DLD1 (cell line): ENCODE data around the gene AGR3.
"Not testable (repeated sequence)": the region's sequence is repeated elsewhere in the genome, so short reads cannot be mapped to it uniquely, and the experiment has no call there.

ENCODE experiments used
- in situ Hi-C: cut with HindIII; loops from 2 replicates; pipeline ENCODE4 v1.10.0; 2017; ENCODE audit warnings: low sequenced_read_pairs

Gene AGR3

DNA sequence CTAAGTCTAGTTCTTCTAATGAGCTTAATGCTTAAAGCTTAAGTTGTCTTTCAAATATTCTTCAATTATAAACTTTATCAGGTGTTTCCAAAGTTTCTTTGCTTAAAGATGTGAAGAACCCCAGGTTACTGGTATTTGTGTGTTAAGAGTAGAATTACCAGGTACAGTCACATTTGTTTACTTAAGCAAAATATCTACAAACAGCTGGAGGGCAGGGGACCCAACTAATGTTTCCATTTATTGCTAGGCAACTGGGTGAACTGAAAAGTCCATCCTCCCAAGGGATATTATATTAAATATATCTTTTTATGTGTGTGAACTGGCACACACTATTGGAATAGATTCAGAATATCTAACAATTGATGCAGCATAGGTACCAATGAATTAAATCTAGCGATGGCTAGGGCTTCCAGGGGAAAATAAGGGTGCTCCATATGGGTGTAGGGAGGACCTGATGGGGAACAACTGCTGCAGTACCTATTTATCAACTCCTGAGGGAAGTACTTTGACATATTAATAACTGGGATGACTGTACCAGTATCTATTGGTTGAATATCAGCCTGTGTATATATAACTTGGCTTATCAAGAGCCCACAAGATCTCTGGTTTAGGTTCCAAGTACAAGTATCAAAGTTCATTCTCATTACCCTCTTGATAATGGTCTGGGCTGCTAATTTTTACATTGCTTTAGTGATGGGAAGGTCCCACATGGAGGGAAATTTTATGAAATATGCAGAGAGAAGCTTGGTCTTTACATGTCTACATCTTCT lies 10.3 kb upstream of the AGR3 start:
- in situ Hi-C loops, result no loop called here

DNA sequence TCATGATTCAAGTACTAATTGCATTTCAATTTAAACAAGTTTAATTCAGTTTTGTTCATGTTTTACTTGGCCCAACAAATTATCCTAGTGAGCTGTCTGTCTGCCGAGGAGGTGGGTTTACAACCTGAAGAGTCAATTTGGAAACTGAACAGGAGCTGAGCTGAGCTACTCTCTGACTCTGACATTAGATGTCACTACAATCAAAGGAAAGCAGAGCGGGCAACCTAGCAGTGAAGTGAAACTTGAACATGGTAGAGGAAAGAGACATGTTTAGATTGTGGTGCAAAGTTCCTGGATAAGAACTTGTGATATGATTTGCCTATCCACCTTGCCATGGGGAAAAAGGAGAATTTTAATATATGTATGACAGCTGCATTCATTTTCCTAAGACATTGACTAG lies 9.6 kb upstream of the AGR3 start:
- in situ Hi-C loops, result no loop called here

DNA sequence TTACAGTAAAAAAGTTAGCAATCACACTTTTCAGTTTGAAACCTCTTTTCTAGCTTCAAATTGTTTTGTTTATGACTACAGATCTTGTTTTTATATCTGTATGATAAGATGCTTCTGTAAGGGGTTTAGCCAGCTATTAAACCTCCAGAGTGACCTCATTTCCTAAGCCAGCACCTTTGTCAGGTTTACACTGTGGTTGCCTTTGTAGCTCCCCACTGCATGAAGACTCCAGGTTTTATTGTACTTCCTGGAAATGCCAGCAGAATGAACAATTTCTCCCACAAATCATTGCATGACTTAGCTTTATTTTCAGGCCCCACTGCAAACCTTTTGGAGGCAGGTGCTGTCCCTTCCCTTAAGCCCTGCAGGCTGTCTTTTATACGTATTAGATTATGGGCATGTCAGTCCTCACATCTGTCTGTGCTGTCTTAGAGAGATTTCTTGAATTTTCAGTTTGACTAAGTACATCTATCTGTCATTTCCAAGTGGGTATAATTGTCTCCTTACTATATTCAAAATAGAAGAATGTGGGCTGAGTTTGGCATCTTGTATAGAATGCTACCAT lies 8.2 kb upstream of the AGR3 start:
- in situ Hi-C loops, result no loop called here

DNA sequence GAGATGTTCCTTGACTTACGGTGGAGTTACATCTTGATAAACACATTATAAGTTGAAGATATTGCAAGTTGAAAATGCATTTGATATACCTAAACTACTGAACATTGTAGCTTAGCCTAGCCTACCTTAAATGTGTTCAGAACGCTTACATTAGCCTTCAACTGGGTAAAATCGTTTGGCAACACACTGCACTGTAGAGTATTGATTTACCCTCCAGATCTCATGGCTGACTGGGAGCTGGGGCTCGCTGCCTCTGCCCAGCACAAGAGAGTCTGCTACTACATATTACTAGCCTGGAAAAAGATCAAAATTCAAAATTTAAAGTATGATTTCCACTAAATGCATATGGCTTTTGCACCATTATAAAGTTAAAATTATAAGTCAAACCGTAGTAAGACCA lies 7.5 kb upstream of the AGR3 start:
- in situ Hi-C loops, result no loop called here

DNA sequence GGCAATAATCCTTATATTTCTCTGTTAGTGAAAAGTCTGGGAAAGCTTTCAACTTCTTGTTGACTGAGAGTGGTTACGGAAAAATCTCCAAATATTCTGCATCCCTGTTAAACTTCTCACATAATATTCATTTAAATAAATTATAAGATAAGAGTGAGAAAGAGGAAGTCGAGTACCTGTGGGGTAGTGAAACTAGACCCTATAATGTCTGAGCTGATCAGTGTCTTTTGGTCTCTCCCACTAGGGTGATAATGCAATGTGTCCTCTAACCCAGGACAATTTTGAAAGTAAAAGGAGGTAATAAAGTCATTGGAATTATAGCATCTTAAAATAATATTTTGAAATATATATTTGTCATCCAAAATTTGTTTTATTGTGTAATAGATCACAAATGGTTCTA lies 2.1 kb upstream of the AGR3 start:
- in situ Hi-C loops, result no loop called here

DNA sequence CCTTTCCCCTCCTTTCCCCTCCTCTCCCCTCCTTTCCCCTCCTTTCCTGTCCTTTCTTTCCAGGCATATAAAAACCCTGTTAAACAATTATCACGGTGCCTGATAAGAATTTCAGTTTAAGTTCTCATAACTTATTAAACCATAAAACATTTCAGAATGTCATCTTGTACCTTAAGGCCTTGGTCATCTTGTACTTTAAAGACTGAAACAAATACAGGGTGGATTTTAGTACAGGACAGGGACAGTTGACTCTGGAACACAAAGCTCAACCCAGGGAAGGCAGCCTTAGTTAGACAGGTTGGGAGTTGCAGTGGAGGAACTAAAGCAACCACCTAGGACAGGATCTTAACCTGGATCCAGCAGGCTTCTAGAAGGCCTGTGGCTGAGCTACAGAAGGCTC lies 1.2 kb downstream of the AGR3 start:
- in situ Hi-C loops, result no loop called here

DNA sequence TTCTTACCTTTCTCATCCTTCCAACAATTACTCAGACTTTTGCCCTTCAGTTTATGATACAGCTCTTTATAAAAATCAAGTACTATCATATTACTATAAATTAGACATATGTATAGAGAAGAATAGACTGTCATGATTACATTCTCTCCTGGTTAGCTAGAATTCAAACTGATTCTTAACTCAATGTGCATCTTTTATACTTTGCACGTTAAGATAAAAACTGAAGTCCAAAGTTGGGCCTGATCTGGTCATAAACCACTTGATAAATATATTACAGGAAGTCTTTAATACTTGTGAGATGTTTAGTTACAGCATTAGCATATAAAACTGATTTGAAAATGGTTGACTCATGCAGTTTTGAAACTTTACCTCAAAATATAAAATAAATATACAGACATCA lies 2.6 kb downstream of the AGR3 start:
- in situ Hi-C loops, result no loop called here

DNA sequence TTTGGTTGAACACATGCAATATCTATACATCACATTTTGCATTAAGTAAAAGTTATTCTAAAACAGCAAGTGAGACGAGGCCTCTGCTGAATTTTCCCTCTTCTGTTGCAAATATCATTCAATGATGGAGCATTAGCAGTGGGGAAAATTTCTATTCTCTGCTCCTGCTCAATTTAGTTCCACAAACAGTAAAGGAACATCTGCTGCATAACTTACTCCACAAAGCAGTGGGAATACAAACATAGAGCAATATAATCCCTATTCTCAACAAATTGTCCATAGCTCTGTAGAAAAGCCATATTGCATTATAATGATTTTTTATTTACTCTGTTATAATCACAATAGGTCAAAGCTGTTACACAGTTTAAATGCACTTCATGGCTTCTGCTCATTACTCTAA lies 5.9 kb downstream of the AGR3 start:
- in situ Hi-C loops, result no loop called here

DNA sequence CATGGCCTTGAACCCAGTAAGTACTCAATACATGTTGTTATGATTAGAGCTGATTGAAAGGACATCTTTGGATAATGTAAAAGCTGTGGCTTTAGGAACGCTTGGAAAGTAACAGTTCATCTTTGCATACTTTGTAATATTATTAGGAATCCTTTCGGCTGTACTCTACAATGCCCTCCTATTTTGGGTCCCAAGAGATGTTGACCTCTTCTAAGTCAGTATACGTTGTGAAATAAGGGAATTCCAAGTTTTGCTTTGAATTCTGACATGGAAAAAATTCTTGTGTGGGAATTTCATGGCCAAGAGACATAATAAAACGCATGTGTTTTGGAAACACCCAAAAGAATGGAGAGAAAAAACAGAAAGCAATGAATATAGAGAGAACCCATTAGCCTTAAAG lies 7.7 kb downstream of the AGR3 start:
- in situ Hi-C loops, result no loop called here

DNA sequence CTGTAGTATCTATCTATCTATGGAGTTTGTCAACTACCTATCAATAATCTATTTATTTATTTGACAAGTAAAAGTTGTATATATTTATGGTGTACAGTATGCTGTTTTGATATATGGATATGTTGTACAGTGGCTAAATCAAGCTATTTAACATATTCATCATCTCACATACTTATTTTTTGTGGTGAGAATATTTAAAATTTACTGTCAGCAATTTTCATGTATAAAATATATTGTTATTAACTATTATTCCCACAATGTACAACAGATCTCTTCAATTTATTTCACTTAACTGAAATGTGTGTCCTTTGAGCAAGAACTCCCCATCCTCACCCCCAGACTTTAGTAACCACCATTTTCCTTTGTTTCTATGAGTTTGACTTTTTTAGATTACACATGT lies 14.5 kb downstream of the AGR3 start:
- in situ Hi-C loops, result no loop called here

DNA sequence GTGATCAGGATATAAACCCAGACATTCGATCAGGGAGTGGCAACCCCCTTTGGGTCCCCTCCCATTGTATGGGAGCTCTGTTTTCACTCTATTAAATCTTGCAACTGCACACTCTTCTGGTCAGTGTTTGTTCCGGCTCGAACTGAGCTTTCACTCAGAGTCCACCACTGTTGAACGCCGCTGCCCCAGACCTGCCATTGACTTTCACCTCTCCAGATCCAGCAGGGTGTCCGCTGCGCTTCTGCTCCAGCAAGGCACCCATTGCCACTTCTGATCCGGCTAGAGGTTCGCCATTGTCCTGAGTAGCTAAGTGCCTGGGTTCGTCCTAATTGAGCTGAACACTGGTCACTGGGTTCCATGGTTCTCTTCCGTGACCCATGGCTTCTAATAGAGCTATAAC lies 28.6 kb downstream of the AGR3 start:
- in situ Hi-C loops, result not testable (repeated sequence)

DNA sequence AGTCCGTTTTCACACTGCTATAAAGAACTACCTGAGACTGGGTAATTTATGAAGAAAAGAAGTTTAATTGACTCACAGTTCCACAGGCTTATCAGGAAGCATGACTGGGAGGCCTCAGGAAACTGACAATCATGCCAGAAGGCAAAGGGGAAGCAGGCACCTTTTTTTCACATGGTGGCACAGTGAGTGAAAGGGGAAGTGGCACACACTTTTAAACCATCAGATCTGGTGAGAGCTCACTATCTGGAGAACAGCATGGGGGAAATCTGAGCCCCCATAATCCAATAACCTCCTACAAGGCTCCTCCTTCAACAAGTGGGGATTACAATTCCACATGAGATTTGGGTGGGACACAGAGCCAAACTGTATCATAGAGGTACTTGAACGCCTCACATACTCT lies 30.0 kb downstream of the AGR3 start:
- in situ Hi-C loops, result no loop called here

DNA sequence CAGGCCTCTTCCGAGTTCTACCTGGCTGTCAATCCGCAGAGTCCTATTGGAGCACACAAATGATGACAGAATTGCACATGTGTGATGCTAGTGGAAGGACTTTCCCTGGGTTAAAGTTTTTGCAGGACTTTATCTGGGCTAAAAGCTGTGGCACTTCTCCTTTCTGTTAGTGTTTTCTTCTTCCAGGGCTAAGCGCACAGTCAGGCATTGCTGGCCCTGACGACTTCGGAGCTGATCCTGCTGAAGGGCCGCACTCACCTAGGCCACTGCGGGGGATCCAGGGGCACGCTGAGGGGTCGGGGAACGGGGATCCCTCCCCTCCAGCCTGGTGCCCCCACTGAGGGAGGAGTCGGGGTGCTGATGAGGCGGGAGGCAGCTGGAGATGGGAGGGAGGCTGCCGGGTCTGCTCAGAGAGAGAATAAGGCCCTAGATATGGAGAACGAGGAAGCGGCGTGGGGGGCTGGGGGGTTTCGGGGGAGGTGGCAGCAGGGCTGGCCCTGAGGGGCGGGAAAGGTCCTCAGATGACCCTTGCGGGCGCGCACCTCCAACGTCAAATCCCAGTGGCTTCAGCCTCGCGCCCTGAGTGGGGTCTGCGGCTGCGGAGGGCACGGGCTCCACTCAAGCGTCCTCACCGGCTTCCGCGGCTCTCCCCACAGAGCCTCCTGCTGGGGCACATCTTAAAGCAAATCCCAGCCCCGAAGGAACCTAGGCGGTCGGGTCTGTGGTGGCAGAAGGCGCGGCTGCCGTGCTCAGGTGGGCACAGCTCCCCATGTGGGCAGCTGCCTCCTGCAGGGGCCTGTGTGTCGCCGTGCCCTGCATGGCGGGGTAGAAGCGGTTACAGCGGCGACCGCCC lies 30.9 kb downstream of the AGR3 start:
- in situ Hi-C loops, result no loop called here

DNA sequence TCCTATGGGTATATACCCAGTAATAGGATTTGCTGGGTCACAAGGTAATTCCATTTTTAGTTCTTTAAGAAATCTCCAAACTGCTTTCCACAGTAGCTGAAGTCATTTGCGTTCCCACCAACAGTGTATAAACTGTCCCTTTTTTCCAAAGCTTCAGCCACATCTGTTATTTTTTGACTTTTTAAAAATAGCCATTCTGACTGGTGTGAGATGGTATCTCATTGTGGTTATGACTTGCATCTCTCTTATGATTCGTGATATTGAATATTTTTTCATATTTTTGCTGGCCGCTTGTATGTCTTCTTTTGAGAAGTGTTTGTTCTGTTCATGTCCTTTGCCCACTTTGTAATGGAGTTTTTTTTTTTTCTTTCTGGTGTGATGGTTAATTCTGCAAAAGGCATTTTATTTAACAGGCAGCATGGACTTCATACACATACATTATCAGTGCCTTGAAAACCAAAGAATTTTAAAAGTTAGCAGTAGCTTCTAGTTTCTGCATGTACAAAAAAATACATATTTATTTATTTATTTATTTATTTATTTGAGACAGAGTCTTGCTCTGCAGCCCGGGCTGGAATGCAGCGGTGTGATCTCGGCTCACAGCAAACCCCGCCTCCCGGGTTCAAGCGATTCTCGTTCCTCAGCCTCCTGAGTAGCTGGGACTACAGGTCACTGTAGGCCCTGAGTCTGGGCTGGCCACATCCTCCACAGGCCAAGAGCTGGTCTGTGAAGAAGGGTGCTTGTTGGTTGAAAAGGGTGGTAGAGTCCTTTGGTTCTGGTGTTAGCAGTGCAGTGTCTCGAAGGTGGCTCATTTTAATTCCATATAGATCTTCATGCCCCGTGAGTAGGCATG lies 32.3 kb downstream of the AGR3 start:
- in situ Hi-C loops, result no loop called here

DNA sequence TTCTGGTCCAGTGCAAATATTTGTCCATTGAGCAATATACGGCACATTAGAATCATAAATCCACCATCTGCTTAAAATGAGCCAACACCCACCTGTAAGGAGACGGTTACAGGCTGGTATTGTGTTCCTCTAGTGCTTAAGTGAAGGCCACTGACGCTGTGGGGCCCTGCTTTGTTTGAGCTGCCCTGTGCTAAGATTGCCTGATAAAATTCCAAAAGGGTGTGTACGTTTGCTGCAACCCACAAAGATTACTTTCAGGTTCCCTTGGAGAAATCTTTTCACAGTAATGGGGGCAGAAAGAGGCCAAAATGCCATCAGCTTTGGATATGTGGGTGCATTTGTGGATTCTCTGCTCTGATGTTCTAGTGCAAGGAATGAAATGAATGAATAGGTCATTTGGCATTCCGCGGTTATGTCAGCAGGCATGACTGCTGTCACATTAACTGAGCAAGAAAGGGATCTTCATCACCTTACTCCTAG lies 34.4 kb downstream of the AGR3 start:
- in situ Hi-C loops, result no loop called here

DNA sequence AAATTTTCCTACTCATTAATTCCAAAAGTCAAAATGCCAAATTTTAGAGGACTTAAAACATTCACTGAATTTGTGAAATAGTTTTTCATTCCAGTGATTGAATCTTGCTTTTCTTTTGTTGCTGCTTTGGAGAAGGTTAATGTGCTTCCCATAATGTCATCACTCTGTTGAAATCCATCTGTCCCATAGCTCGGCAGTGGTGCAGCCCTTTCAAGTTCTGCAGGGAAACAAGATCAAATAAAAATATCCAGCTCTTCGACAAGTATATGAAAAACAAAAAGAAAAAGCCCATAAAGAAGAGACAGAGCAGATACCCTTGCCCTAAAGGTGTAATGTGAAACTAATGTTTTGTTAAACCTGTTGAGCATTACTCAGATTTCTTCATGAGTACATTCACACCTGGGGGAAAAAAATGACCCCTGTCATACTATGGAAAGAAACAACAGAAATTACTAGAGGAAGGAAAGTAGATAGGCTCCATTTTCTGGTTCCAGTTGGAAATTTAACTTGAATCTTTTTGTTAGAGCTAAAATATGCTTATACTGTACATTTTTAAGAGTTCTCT lies 35.1 kb downstream of the AGR3 start:
- in situ Hi-C loops, result no loop called here

DNA sequence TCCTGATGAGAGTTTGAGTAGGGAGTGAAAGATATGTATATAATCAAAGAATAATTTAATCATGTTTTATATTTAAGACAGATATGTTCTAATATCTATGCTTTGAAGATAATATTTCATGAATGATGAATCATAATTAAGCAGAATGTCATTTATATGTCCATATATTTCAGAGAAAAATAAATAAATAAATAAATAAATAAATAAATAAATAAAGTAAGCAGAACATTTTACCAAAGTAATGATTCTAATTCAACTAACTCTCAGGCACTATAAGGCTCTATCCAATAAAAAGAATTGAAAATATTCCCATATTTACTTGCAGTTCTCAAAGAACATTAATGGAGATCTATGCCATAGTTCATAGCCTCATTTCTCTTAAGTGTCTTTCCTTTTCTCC lies 36.0 kb downstream of the AGR3 start:
- in situ Hi-C loops, result no loop called here

DNA sequence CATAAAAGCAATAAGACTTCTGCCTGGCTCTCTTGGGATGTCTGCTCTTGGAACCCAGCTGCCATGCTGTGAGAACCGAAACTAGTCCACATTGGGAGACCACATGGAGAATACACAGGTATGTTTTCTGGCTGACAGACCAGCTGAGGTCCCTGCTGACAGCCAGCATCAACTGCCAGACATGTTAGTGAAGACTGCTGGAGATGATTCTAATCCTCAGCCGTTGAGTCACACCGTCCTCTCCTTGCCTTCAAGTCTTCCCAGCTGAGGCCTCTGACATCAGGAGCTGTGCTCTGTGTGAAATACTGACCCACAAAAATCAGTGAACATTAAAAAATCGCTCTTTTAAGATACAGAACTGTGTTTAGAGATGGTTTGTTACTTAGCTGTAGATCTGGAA lies 40.1 kb downstream of the AGR3 start:
- in situ Hi-C loops, result no loop called here

DNA sequence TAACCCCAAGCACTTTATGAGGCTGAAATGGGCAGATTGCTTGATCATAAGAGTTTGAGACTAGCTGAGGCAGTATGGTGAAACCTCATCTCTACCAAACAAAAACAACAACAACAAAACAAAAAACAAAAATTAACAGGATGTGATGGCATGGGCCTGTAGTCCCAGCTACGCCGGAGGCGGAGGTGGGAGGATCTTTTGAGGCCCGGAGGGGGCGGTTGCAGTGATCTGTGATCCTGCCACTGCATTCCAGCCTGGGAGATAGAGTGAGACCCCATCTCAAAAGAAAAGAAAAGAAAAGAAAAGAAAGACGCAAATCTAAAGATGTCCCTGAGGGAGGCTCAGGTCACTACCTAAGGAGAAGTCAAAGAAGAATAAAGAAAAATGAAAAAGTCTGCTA lies 41.7 kb downstream of the AGR3 start:
- in situ Hi-C loops, result no loop called here

DNA sequence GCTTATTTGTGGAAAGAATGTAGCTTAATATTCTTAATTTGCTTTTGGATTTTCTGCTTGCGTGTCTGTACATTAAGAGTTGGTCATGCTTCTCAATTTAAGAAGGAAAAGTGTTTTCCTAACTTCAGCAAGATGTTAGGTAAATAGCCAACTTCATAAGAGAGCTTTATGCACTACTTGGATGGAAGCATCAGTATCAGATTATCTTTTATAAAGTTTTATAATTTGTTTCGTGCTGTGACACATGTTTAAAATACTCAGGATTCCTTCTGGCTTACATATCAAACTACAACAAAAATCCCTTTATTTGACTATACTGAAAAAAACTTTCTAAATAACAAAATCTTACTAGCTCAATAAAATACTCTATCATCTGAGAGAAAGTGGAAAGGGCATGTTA lies 42.1 kb downstream of the AGR3 start:
- in situ Hi-C loops, result no loop called here

DNA sequence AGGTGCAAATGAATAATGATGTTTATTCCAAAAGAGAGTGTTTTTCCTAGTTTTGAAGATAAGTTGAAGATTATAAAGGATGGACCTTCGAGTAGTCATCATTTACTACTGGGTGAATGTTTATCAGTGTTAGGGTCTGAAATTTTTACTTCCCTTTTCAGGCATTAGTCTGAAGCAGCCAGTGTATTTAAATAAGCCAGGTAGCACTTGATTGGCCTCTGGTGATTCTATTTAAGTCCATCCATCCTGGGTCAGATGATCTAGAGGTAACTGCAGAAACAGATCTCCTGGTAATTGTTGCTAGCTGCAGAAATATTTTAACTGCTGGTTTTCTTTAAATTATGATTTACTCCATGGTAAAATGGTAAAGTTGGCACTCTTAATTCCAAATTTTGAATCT lies 42.9 kb downstream of the AGR3 start:
- in situ Hi-C loops, result no loop called here
